Spinal cord (tissue), 10 donors: Measurements from ENCODE around the gene PHACTR3. TPM values are rescaled to one million over a fixed set of nuclear protein-coding genes. Genes with fewer than 3 reads are reported as not detected.
A peak's percentile ranks its signal among the peaks of the same experiment; 100 is the strongest.

Source experiments
- DNase-seq, 6 donors: peaks; one replicate each; pipeline versions ENCODE4 v3.0.0 to v3.0.0-alpha.2; 2013 to 2015; ENCODE audit warnings: low spot score in 6 of 6, low read depth in 4 of 6
- H3K27ac ChIP-seq: one replicate; pipeline ENCODE4 v1.5.1; 2013; ENCODE audit warnings: low read depth, low read length, control low read depth
- H3K27me3 ChIP-seq: one replicate; pipeline ENCODE4 v1.6.1; 2013; ENCODE audit warnings: low read length; ENCODE audit not compliant: control insufficient read depth, insufficient read depth
- H3K36me3 ChIP-seq: one replicate; pipeline ENCODE4 v1.6.1; 2013; ENCODE audit warnings: low read length; ENCODE audit not compliant: control insufficient read depth, insufficient read depth
- H3K4me1 ChIP-seq: one replicate; pipeline ENCODE4 v1.6.1; 2013; ENCODE audit warnings: low read length; ENCODE audit not compliant: control insufficient read depth, insufficient read depth
- H3K4me3 ChIP-seq: one replicate; pipeline ENCODE4 v1.5.1; 2013; ENCODE audit warnings: low read depth, low read length, control low read depth
- H3K9me3 ChIP-seq: one replicate; pipeline ENCODE4 v1.6.1; 2013; ENCODE audit warnings: low read length; ENCODE audit not compliant: control insufficient read depth, insufficient read depth
- WGBS: methylation state at CpG from one replicate; pipeline ENCODE4 v1.1.5; 2013; ENCODE audit warnings: missing lambda C conversion rate; ENCODE audit not compliant: insufficient coverage; 5-methylcytosine and 5-hydroxymethylcytosine counted together
- polyA plus RNA-seq, 2 donors: library from polyadenylated mRNA; unstranded; fragments of 120-200 nt; gene quantifications; one replicate each; pipeline ENCODE4 v1.2.1, GENCODE V29; 2013; ENCODE audit not compliant: insufficient read length in 2 of 2
- total RNA-seq, 2 donors: library from RNA; depleted of rRNA in 1 of 2; stranded (reverse); fragments of 120-200 nt in 1 of 2; fragments of >200 nt in 1 of 2; gene quantifications; one replicate each; pipeline versions ENCODE4 v1.2.3 to v1.2.4, GENCODE V29; 2013 to 2014
- donor health status: healthy.

Gene PHACTR3
- total and polyA plus RNA-seq, 4 donors = 23.5 to 97.8 (median 52.6) TPM

DNA sequence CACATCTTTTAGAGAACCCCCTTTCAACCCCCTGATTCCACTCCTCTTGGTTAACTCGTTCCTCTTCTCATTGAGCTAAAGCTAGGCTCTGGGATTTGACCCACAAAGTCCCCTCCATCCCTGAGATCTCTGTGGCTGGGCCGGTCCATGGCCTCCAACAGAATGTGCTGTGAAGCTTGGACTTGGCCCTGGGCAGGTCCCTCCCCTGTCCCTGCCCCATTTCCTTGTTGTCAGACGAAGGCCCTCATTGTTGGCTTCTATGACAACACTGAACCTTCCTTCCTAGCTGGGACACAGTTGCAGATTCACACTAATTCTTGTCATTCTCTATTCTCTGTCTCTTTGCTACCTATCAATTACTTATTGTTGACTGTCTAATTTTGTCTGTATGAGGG lies 173.0 kb downstream of the PHACTR3 start:
- WGBS = 83% methylated on average over 3 of the region's 3 CpGs
- Histone ChIP-seq H3K27me3 (no peaks in the 10 kb centered on the region), H3K36me3 (peaks cover 51% of the 10 kb centered on the region), H3K27ac (no peak overlapping the region), H3K9me3 (no peaks in the 10 kb centered on the region), H3K4me1 (peaks cover 5% of the 10 kb centered on the region), H3K4me3 (no peak overlapping the region)
- DNase-seq = no peak

DNA sequence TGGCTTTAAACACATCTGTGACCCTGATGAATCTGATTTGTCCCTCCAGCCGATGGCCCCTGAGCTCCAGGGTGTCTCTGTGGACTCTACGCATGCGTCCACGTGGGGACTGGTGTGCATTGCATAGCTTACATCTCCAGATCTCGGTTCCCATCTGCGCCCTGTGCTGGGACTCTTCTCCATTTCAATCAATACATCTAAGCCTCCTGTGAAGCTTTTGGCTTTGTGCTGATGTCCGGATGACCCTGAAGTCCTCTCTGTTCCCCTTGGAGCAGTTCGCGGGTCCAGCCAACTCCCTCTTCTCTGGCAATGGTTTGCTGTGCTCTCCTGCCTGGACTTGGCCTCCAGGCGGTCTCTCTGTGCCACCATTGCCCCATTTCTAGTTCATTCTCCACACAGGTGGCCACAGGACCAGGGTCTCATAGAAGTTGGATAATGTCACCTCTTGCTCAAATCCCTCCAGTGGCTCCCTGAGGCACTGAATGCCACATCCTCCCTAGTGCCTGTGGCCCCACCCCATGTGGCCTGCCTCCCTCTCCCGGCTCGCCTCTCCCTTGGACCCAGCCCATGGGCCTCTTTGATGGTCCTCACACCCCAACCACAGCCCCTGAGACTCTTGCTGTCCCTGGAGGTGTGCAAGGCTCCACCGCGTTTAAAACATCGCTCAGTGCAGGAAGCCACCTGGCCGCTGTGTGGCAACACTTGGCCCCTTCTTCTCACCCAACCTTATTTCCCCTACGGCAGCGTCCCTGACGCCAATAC lies 173.7 kb downstream of the PHACTR3 start:
- no peaks in the 10 kb centered on the region for H3K9me3 ChIP-seq
- H3K4me3 ChIP-seq = no peak overlapping the region
- H3K27me3 ChIP-seq = no peaks in the 10 kb centered on the region
- DNase-seq = no peak
- 87% methylated on average over 19 of the region's 19 CpGs for WGBS
- peaks cover 7% of the 10 kb centered on the region for H3K4me1 ChIP-seq
- H3K36me3 ChIP-seq = peaks cover 48% of the 10 kb centered on the region
- no peak overlapping the region for H3K27ac ChIP-seq

DNA sequence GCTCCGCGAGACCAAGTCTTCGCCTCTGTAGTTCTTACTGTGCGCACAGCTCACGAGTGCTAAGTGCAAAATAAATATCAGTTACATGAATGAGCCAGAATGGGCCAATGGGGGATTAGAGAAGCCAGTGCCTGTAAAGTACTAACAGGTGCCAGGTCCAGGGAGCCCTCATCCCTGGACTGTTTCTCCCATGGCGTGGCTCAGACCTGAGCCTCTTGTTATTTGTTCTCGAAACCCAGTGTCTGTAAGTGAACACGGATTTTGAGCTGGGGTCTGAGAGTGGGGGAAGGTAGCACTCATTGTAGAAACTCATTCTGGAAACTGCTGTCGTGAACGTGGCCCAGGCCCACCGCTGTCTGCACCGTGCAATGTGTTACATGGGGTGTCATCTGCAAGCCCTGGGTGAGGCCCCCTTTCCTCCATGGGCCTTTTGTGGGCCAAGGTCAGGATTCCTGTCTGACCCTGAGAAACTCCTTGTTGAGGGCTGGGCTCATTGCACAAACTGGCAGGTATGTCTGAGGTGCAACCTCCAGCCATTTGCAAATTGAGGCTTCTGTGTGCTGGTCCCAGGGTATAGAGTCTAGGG lies 174.4 kb downstream of the PHACTR3 start:
- Histone ChIP-seq H3K9me3 (no peaks in the 10 kb centered on the region), H3K36me3 (peaks cover 44% of the 10 kb centered on the region), H3K4me1 (peaks cover 14% of the 10 kb centered on the region), H3K27me3 (no peaks in the 10 kb centered on the region), H3K4me3 (no peak overlapping the region), H3K27ac (no peak overlapping the region)
- no peak for DNase-seq
- WGBS = 90% methylated on average over 12 of the region's 12 CpGs

GRCh38 chr20:59779656-59780380 lies 175.5 kb downstream of the PHACTR3 start:
- no peak for DNase-seq
- Histone ChIP-seq H3K4me3 (no peak overlapping the region), H3K27me3 (no peaks in the 10 kb centered on the region), H3K4me1 (peaks cover 15% of the 10 kb centered on the region), H3K9me3 (no peaks in the 10 kb centered on the region), H3K36me3 (peaks cover 43% of the 10 kb centered on the region), H3K27ac (no peak overlapping the region)
- 93% methylated on average over 6 of the region's 10 CpGs for WGBS

- Histone ChIP-seq H3K9me3 (no peaks in the 10 kb centered on the region), H3K4me1 (peaks cover 15% of the 10 kb centered on the region), H3K4me3 (no peak overlapping the region), H3K36me3 (peaks cover 39% of the 10 kb centered on the region), H3K27me3 (no peaks in the 10 kb centered on the region), H3K27ac (no peak overlapping the region)
- WGBS = 84% methylated on average over 7 of the region's 12 CpGs
- no peak for DNase-seq
Measured at GRCh38 chr20:59780494-59781185, 176.3 kb downstream of the PHACTR3 start.

DNA sequence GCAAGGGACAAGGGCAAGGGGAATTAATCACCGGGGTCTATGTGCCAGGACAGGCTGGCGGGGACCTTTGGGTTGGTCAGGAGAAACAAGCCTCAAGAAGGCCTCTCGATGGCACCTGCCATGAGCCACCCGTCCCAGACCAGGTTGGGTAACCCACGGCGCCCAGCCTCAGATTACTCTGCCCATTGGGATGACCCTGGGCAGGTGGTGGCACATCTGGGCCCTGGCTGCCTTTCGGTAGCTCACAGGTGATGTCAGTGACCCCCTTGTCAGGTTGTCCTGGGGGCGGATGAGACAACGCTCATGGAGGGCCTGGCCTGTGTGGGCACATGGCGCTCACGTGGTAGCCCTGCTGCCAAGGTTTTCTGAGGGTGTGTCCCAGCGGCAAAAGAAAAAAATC lies 176.9 kb downstream of the PHACTR3 start:
- Histone ChIP-seq H3K9me3 (no peaks in the 10 kb centered on the region), H3K27ac (no peak overlapping the region), H3K36me3 (peaks cover 37% of the 10 kb centered on the region), H3K27me3 (no peaks in the 10 kb centered on the region), H3K4me1 (peaks cover 20% of the 10 kb centered on the region), H3K4me3 (no peak overlapping the region)
- no peak for DNase-seq
- WGBS = 97% methylated on average over 8 of the region's 12 CpGs

GRCh38 chr20:59782986-59783640 lies 178.8 kb downstream of the PHACTR3 start:
- WGBS = 7% methylated on average over 9 of the region's 14 CpGs
- peaks cover 32% of the 10 kb centered on the region for H3K4me1 ChIP-seq

GRCh38 chr20:59783641-59784010 lies 179.3 kb downstream of the PHACTR3 start:
- Histone ChIP-seq H3K9me3 (no peaks in the 10 kb centered on the region), H3K4me1 (peaks cover 37% of the 10 kb centered on the region), H3K36me3 (peaks cover 35% of the 10 kb centered on the region), H3K4me3 (no peak overlapping the region), H3K27ac (no peak overlapping the region), H3K27me3 (no peaks in the 10 kb centered on the region)
- 86% methylated on average over 6 of the region's 6 CpGs for WGBS
- DNase-seq = no peak

More at GRCh38 chr20:59782986-59783640, 178.8 kb downstream of the PHACTR3 start:
- Histone ChIP-seq H3K9me3 (no peaks in the 10 kb centered on the region), H3K4me3 (no peak overlapping the region), H3K27ac (no peak overlapping the region), H3K27me3 (no peaks in the 10 kb centered on the region), H3K36me3 (peaks cover 37% of the 10 kb centered on the region)
- DNase-seq = peak in 5 of 6 donors; percentile 31 to 86 (median 33)

DNA sequence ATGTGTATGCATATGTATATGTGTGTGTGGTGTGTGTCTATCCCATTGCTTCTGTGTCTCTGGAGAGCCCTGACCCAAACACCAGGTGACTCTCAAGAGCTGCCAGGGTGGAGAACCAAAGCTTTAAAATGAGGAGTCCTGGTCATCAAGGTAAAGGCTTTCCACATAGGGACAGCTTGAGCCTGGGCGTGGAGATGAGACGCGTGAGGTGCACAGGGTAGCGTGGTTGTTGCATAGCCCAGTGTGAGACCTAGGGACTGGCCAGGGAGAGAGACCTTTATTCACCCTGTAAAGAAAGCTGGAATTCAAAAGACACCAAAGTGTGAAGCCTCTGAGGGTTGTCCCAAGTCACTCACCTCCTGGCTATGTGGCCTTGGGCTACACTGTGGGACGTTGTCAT lies 180.0 kb downstream of the PHACTR3 start:
- Histone ChIP-seq H3K27ac (no peak overlapping the region), H3K9me3 (no peaks in the 10 kb centered on the region), H3K27me3 (no peaks in the 10 kb centered on the region), H3K36me3 (peaks cover 35% of the 10 kb centered on the region), H3K4me1 (peaks cover 39% of the 10 kb centered on the region), H3K4me3 (no peak overlapping the region)
- no peak for DNase-seq
- 94% methylated on average over 5 of the region's 5 CpGs for WGBS
